ENCODE data around the gene SLC9A8.

The SLC9A8 gene

GRCh38 chr20:49813305-49813974 is 812 bp downstream of the SLC9A8 start:
- DNase-seq (ENCODE audit: low read depth, low spot score): no peak

- DNase-seq (ENCODE audit: low read depth, low spot score): no peak
These were observed 1.5 kb downstream of the SLC9A8 start for GRCh38 chr20:49814057-49814694.

- no peak for DNase-seq (ENCODE audit: low read depth, low spot score)
These were observed 6.2 kb downstream of the SLC9A8 start for GRCh38 chr20:49818816-49819215.

GRCh38 chr20:49819702-49820101 is 7.1 kb downstream of the SLC9A8 start:
- no peak for DNase-seq (ENCODE audit: low read depth, low spot score)

- no peak for DNase-seq (ENCODE audit: low read depth, low spot score)
These were observed 8.8 kb downstream of the SLC9A8 start for GRCh38 chr20:49821381-49821780.

GRCh38 chr20:49821870-49822331 is 9.3 kb downstream of the SLC9A8 start:
- DNase-seq (ENCODE audit: low read depth, low spot score): no peak

GRCh38 chr20:49823152-49823847 is 10.7 kb downstream of the SLC9A8 start:
- no peak for DNase-seq (ENCODE audit: low read depth, low spot score)

GRCh38 chr20:49824206-49824605 is 11.6 kb downstream of the SLC9A8 start:
- DNase-seq (ENCODE audit: low read depth, low spot score): no peak

- no peak for DNase-seq (ENCODE audit: low read depth, low spot score)
These were observed 12.9 kb downstream of the SLC9A8 start for GRCh38 chr20:49825521-49826033.

- no peak for DNase-seq (ENCODE audit: low read depth, low spot score)
These were observed 18.6 kb downstream of the SLC9A8 start for GRCh38 chr20:49831022-49831769.

GRCh38 chr20:49831770-49832631 is 19.4 kb downstream of the SLC9A8 start:
- DNase-seq (ENCODE audit: low read depth, low spot score): no peak

- DNase-seq (ENCODE audit: low read depth, low spot score): no peak
These were observed 20.2 kb downstream of the SLC9A8 start for GRCh38 chr20:49832632-49833327.

GRCh38 chr20:49833483-49833882 is 20.9 kb downstream of the SLC9A8 start:
- no peak for DNase-seq (ENCODE audit: low read depth, low spot score)

GRCh38 chr20:49835031-49835430 is 22.4 kb downstream of the SLC9A8 start:
- DNase-seq (ENCODE audit: low read depth, low spot score): no peak

- DNase-seq (ENCODE audit: low read depth, low spot score): no peak
These were observed 25.9 kb downstream of the SLC9A8 start for GRCh38 chr20:49838546-49838945.

- DNase-seq (ENCODE audit: low read depth, low spot score): no peak
These were observed 30.5 kb downstream of the SLC9A8 start for GRCh38 chr20:49843139-49843538.

GRCh38 chr20:49843770-49844380 is 31.2 kb downstream of the SLC9A8 start:
- no peak for DNase-seq (ENCODE audit: low read depth, low spot score)

- DNase-seq (ENCODE audit: low read depth, low spot score): no peak
These were observed 32.4 kb downstream of the SLC9A8 start for GRCh38 chr20:49845060-49845459.

- DNase-seq (ENCODE audit: low read depth, low spot score): peak; percentile 27
These were observed 33.7 kb downstream of the SLC9A8 start for GRCh38 chr20:49846206-49846807.
